Fibroblast of skin of left biceps (primary cell): ENCODE measurements around the gene GNB1L.

Source experiments
- DNase-seq, 2 experiments: peaks; one replicate each; pipeline ENCODE4 v3.0.0-alpha.2; 2013; ENCODE audit warnings: low read depth in 2 of 2

The GNB1L gene

DNA sequence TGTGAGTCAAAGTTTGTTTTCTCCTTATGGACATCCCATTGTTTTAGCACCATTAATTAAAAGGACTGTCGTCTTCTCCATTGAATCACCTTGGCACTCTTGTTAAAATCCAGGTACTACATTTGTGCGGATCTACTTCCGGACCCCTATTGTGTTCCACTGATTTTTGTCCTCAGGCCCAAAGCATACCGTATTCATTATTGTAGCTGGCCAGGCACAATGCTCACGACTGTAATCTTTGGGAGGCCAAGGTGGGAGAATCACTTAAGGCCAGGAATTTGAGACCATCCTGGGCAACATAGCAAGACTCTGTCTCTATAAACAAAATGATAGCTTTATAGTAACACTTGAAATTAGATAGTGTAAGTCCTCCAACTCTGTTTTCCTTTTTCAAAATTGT is 8.9 kb upstream of the GNB1L start:
- no peak for DNase-seq

DNA sequence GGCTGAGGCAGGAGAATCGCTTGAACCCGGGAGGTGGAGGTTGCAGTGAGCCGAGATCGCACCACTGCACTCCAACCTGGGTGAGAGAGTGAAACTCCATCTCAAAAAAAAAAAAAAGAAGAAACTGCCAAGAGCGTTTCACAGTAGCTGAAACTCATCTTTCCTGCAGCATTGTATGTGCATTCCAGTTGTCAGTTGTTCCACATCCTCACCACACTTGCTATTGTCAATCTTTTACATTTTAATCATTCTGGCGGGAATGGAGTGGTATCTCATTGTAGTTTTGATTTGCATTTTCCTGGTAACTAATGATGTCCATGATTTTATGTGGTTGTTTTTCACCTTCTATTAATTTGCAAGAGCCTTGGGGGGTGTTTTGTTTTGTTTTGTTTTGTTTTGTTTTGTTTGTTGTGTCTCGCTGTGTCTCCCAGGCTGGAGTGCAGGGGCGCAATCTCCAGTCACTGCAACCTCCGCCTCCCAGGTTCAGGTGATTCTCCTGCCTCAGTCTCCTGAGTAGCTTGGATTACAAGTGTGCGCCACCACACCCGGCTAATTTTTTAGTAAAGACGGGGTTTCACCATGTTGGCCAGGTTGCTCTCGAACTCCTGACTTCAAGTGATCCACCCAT is 8.1 kb upstream of the GNB1L start:
- DNase-seq: no peak

DNA sequence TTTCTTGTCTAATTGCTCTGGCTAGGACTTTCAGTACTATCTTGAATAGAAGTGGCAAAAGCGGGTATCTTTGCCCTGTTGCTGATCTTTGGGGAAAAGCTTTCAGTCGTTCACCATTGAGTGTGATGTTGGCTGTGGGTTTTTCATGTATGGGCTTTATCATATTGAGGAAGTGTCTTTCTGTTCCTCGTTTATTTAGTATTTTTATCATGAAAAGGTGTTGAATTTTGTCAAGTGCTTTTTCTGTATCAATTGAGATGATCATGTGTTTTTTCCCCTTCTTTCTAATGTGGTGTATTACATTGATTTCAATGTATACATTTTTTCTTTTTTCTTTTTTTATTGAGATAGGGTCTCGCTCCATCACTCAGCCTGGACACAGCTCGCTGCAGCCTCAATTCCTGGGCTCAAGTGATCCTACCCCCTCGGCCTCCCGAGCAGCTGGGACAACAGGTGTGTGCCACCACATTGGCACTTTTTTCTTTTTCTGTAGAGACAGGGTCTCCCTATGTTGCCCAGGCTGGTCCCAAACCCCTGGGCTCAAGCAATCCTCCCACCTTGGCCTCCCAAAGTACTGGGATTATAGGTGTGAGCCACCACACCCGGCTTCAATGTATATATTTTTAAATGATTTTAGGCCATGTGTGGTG is 5.3 kb upstream of the GNB1L start:
- no peak for DNase-seq

DNA sequence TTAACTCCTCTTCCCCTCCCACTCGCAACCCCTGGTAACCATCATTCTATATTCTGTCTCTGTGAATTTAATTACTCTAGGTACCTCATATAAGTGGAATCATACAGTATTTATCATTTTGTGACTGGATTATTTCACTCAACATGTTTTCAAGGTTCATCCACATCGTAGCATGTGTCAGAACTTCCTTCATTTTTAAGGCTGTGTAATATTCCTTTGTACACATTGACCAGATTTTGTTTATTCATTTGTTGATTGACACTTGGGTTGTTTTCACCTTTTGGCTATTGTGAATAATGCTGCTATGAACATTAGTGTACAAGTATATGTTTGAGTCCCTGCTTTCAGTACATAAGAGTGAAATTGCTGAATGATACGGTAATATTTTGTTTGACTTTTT is 2.7 kb upstream of the GNB1L start:
- no peak for DNase-seq

DNA sequence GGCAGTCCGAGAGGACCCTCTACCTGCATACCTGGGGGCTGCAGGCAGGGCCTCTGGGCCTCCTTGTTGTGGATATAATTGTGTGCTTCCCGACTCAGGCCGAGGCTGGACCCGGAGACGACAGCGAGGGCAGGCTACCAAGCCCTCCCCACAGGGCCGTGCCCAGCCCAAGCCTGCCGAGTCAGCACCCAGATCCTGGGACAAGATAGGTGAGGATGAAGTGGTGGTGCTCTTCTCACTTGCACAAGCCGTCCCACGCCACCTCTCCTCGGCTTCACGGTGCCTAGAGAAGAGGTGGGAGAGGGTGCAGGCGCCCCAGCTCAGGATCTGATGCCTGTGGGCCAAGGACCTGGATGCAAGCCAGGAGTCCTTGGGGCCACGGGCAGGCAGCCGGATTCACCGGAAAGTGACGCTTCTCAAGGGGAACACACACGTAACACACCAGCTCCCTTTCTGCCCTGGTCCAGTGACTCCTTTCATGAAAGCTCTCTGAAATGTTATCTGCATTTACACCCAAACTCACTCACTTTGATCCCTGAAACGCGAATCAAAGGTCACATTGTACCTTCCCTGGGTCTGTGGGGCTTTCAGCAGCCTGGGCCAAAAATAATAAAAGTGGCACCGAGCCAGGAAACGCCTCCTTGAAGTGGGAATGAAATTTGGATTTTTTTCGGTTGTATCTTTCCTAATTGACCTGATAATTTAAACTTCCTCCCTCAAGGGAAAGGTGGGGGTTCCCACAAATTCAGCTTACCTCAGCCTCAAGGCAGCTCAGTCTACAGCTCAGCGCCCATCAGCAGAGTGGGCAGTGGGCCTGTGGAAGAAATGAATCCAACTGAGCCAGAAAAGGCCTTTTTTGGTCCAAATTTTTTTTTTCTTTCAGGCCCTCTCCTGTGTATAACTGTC is 1.1 kb upstream of the GNB1L start:
- DNase-seq: no peak

DNA sequence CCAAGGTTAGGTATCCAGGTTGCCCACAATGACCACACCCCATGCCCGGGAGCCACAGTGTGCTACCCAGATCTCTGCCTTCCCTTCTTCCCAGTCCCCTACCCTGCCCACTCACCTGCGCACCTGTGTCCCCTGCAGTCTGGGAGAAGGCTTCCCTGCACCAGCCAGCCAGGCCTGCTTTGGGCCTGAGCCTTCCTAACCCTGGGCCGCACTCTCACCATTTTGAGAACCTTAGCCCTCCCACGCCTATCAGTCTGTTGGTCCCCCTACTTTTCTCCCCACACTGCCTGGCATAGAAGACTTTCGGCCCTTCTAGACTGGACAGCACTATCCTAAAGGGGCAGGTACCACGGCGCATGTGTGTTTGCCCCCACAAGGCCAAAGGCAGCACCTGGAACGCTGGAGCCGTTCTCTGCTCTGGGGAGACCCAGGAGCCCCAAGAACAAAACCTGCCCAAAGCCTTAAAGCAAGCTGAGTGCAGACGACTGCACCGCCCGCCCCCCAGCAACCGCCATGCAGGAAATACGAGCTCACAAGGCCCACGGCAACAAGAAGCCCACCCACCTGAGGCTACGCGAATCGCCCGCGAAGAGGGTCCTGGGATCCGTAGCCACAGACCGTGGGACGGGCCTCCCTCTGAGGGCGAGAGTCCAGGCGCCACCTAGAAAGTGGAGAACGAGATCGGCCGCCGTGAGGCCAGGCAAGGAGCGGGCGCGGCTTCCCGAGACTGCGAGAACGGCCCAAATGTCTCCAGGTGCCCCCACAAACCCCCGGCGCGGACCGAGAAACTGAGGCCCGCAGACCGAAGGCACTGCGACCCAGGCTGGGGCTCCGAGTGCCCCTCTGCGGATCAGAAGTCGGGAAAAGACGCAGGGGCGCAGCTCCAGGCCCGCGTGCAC is 546 bp downstream of the GNB1L start:
- no peak for DNase-seq

DNA sequence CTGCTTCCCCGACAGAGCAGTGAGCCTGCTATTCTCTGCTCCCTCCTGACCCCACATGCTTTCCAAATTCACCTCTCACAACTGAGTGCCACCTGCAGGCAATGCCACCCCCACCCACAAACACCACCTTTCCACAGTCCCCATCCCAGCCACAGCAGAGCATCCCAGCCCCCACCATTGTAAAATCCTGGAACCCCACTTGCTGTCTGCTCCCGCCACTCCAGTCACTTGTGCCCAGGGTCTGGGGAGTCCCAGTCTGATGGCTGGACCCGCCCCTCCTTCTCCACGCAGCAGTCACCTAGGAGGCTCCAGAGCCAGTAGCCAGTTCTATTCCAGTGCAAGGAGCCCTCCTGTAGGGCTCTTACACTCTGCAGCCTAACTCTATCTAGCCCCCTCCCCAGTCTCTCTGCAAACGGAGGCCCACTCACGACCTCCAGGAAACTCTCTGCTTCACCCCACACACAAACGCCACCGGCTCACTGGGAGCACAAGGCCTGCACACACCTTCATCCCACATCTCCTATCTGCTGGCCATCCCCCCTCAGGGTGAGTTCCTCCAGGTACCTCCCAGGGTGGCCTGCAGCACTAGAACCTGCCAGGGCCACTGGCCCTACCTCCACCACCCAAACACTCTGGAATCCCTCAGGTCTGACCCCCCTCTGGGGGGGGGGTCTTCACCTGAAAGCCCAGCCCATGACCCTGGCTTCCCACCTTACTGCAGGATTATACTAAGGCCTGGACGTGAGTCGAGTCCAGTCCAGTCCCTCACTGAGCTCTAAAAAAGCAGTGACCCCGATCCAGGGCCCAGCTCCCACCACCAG is 1.4 kb downstream of the GNB1L start:
- no peak for DNase-seq

DNA sequence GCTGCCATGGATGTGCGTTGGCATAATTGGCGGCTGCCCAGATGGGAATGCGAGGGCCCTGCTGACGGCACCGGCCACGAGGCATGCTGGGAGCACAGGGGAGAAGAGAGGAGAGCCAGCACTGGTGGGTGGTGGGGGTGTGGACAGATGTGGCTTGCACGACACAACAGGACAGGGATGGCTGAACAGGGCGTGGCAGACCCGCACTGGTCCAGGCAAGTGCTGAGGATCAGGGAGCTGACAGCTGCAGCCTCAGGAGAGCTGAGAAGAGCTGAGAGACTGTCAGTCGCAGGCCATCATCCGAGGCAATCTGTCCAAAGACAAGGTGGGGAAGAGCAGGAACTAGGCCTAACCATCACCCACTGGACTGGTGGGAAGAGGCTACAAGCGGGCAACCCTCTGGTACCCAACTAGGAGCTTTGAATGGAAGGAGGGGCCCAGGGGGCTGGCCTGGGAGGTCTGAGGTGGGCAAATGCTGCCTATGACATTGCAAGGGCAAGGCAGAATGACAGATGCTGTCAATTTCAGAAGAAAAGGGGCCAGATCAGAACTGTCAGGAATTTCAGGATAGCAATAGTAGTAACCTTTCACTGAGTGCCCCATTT is 2.4 kb downstream of the GNB1L start:
- no peak for DNase-seq

DNA sequence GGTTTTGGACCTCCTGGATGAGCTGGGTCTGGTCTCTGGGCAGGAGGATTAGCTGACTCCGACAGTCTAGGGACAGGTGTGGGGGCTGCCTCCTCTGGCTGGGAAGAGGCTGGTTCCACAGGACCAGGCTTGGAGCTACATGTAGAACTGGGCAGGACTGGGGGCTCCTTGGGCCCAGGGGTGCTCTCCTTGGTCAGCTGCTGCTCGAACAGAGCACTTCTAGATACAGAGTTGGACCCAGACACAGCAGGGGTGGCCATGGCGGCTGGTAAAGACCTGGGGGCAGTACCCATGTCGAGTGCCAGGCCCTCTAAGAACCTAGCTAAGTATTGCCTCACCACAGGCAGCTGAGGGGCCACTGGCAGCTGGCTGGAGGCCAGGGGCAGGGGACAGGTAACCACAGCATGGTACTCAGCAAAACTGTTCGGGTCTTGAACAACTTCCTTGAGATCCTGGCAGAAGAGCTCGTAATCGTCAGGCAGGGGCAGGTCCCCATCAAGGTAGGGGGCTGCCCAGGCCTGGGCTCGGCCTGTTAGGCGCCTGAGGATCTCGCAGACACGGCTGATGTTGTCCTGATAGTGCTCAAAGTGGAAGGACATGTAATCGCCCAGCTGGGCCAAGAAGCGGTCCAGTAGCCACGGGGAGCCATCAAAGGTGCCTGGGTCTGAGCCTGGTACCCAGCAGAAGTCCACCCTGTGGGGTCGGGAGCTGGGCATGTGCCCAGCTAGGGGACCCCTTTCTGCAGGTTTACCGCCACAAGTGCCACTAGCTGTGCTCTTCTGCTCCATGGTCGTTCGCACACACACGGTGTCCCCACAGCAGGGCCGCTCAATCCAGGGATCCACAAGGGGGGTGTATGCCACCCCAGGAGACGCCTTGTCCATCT is 3.1 kb downstream of the GNB1L start:
- DNase-seq: no peak

DNA sequence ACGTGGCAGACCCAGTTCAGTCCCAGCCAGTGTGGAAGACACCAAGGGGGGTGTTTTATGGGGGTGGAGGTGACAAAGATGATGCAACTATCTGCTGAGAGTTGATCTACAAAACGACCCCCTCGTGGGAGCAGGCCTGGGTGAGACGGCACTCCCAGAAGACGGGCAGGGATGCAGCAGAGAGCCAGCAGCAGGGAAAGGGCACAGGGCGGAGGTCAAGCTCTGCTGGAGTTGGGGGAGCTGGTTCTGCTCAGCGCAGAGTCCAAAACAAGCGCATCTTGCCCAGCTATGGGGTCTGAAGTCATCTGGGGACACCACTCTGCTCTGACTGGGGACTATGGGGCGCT is 3.9 kb downstream of the GNB1L start:
- no peak for DNase-seq

DNA sequence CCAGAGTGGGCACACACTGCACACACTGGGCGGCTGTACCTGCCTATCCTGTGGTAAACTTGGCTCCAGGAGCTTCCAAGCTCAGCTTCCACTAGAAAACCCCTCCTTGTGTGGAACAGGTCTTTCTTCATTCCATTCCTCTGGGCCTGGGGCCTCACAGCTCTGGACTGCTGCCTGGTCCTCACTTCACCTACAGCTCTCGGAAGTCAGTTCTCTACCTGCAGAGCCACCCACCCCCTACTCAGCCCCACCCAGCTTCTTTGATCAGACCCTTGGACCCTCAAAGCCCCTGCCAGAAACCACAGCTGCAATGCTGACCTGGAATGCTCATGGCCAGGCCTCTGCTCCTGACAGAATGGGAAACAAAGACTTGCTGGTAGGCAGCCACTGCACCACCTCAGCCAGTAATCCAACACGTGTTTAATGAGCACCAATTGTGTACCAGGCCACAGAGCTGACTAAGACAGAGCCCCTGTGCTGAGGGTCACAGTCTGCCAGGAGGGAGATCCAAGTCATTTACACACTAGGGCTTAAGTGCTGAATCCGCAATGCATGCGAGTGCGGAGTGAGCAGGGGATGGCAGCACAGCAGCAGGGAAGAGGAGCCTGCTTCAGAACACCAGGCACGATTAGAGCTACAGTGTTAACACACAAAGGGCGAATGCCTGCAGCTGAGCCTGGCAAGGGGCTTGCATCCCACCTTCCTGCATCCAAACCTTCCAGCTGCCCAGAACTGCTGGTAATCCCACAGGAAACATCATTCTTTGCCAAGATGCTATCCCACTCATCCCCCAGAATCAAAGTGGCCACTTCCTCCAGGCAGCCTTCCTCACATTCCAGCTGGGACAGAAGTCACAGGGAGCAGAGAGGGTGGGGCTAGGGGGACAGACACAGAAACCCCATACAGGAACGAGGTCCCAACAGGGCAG is 4.6 kb downstream of the GNB1L start:
- no peak for DNase-seq

DNA sequence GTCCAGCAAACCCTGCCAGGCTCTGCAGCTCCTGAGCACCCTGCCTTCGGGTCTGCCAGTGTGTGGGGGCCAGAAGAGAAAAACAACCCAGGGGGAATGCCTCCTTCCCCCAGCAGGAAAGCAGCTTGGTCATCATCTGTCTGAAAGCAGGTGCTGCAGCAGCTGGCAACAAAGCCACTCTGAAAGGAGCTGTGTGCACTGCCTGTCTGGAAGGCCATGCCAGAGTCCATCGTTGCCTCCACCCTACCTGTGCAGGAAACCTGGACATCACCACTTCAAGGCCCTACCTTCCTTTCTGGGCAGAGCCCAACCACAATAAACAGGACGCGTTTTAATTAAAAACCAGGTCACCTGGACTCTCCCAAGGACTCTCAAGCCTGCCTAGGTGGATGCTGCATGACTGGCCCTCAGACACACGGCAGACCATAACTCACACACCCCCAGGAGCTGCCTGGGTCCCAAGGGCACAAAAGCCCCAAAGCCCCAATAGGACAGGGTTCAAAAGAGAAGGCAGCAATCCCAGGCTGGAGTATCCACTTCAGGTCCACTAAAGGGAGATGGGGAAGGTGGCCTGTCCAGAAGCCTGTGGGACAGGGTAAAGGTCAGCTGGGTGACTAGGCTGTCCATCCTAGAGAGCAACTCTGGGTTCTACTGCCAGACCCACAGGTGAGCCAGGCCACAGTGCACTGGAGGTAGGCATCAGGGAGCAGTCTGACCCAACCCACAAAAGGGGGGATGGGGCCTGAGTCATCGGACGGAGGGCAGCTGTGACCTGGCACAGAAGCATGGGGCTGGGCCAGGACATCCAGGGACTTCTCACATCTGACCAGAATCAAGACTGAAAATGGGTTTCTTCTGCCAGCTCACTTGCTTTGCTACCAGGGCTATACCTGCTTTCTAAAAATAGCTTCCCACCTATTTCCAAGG is 6.1 kb downstream of the GNB1L start:
- no peak for DNase-seq

DNA sequence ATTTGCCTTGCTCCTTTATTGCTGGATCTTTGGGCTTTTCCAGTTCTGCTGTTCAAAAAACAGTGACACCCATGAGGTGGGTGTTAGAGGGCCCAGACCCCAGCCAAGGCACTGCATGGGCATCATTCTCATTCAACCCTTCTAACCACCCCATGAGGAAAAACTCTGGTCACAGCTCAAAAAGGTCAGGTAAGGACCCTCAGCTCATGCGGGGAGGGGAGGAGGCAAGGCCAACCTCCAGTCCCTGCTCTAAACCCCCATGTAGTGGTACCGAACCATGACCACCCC is 7.4 kb downstream of the GNB1L start:
- no peak for DNase-seq

DNA sequence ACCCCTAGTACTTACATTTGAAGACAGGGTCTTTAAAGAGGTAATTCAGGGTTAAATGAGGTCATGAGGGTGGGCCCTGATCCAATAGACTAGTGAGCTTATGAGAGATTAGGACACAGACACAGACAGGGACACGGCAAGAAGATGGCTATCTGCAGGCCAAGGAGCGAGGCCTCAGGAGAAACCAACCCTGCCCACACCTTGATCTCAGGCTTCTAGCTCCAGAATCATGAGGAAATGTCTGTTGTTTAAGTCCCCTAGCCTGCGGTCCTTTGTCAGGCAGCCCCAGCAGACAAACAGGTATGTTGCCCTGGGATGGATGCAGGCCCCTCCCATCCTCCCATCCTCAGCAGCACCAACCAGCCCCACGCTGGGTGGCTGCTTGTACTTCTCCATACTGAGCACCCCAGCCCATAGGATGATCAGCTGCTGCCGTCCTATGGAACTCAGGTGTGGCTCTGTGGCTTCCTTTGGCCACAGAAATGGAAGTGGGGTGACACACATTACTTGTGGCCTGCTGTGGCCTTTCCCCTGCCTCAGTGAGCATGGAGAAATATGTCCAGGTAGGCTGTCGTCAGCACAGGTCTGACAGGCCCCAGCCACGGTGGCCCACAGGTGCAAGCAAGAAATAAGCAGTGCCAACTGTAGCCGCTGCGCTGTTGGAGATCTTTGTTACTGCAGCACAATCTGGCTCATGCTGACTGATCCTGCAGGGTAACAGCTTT is 7.9 kb downstream of the GNB1L start:
- DNase-seq: no peak

DNA sequence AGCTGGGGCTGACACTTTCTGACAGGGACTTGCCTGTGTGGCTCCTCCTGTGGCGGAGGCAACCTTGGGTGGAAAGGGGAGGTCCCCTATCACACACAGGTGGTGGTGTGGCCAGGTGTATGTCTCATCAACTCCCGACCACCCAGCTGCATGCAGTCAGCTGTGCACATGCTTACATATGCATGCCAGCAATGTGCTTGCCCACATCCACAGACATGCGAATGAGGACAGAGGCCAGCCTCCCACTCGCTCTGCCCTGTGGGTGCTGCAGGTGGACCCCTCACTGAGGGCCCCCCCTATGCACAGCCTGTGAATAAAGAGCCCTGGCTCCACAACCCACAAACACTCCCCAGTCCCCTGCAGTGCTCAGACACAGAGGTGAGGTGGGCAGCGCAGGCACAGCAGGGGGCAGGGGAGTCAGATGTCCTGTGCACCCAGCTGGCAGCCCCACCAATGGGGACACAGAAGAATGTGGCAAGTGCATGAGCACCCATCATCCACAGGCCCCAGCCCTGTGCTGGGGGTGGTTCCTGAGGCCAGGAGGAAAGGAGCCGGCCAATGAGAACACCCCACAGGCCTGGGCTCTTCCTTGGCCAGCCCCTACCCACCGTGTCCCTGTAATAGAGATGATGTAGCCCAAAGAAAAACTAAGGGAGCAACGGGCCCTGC is 9.5 kb downstream of the GNB1L start:
- no peak for DNase-seq

DNA sequence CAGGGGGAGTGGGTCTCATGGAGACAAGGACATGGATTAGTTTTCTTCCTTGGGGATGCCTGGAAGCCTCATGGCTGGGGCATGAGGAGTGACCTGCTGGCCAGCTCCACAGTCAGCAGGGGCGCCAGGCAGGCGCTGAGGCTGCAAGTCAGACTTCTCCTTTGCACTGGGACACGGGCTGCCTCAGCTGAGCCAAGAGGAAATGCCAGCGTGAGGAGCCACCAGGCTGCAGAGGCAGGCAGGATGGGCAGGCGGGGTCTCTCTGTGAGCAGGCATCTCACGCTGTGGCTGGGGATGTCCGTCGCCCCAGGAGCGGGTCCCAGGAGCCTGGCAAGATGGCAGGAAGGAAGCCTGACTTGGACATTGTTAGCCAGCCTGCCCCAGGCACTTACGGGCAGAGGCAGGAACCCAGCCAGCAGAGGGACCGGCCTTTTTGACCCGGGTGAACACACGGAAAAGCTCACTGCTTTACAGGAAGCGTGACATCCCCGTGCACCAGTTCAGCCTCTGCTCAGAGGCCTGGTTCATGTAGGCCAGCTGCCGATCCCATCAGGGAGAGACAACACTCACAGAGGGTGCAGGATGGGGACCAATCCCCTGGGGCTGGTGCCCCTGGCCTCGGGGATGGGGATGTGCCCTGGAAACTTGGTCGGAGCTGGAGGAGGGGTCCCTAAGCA is 10.2 kb downstream of the GNB1L start:
- no peak for DNase-seq
